Ureter (tissue), 1 donor: Measurements from ENCODE around the gene ZNF718. TPM values are rescaled to one million over a fixed set of nuclear protein-coding genes. Genes with fewer than 3 reads are reported as not detected.
"Not testable (repeated sequence)": the region's sequence is repeated elsewhere in the genome, so short reads cannot be mapped to it uniquely, and the experiment has no call there.

Experiments
- DNase-seq: peaks from one replicate; pipeline ENCODE4 v3.0.0-alpha.2; 2020; ENCODE audit warnings: low spot score
- total RNA-seq: library from RNA; stranded (reverse); gene quantifications from one replicate; pipeline ENCODE4 v1.2.4, GENCODE V29; 2023
- donor health status: DM: yes; HTN: yes; CAD: no.

Gene ZNF718
- total RNA-seq, 1 donor from 2014 or later = 15.1 TPM

- DNase-seq = no peak
Observed at GRCh38 chr4:161496-162284, 37.4 kb downstream of the ZNF718 start.

- not testable (repeated sequence) for DNase-seq
Observed at GRCh38 chr4:169640-170039, 45.3 kb downstream of the ZNF718 start.

GRCh38 chr4:171318-171717 lies 47.0 kb downstream of the ZNF718 start:
- not testable (repeated sequence) for DNase-seq

GRCh38 chr4:173666-174314 lies 49.5 kb downstream of the ZNF718 start:
- DNase-seq = no peak

- DNase-seq = no peak
Observed at GRCh38 chr4:175986-176385, 51.7 kb downstream of the ZNF718 start.

- no peak for DNase-seq
Observed at GRCh38 chr4:176995-177394, 52.7 kb downstream of the ZNF718 start.

- not testable (repeated sequence) for DNase-seq
Observed at GRCh38 chr4:182225-182624, 57.9 kb downstream of the ZNF718 start.

GRCh38 chr4:188091-188490 lies 63.8 kb downstream of the ZNF718 start:
- DNase-seq = no peak

- DNase-seq = not testable (repeated sequence)
Observed at GRCh38 chr4:195159-195558, 70.9 kb downstream of the ZNF718 start.

GRCh38 chr4:200936-201335 lies 76.6 kb downstream of the ZNF718 start:
- no peak for DNase-seq

GRCh38 chr4:202822-203221 lies 78.5 kb downstream of the ZNF718 start:
- not testable (repeated sequence) for DNase-seq

- DNase-seq = no peak
Observed at GRCh38 chr4:205097-205756, 80.9 kb downstream of the ZNF718 start.

- no peak for DNase-seq
Observed at GRCh38 chr4:206054-206453, 81.8 kb downstream of the ZNF718 start.

- not testable (repeated sequence) for DNase-seq
Observed at GRCh38 chr4:208416-209096, 84.3 kb downstream of the ZNF718 start.

- DNase-seq = no peak
Observed at GRCh38 chr4:211033-211511, 86.8 kb downstream of the ZNF718 start.

GRCh38 chr4:212438-213188 lies 88.3 kb downstream of the ZNF718 start:
- peak; percentile 78 for DNase-seq

- not testable (repeated sequence) for DNase-seq
Observed at GRCh38 chr4:213189-213535, 88.9 kb downstream of the ZNF718 start.
